PC-9 (cell line): ENCODE data around the gene GCNA. TPM values are rescaled to one million over a fixed set of nuclear protein-coding genes. Genes with fewer than 3 reads are reported as not detected.
"Not testable (repeated sequence)": the region's sequence is repeated elsewhere in the genome, so short reads cannot be mapped to it uniquely, and the experiment has no call there.

Source experiments
- BruUV-seq: library from RNA; stranded (reverse); fragments of 400-500 nt; replicated peaks from 2 replicates; lab custom pipeline; 2021; lab: Mats Ljungman, UMichigan
- CTCF ChIA-PET: fragments of 300-600 bp; sonication (Branson Sonifier 250); formaldehyde crosslinking; loops from one replicate; lab custom pipeline; 2022; ENCODE audit warnings: antibody characterized with exemption; lab: Charles Lee
- POLR2A ChIA-PET: fragments of 300-600 bp; sonication (Branson Sonifier 250); formaldehyde crosslinking; loops from one replicate; lab custom pipeline; 2022; ENCODE audit warnings: antibody characterized with exemption; ENCODE audit not compliant: unreplicated experiment; lab: Charles Lee
- DNase-seq, 2 experiments: peaks; one replicate each; pipeline versions ENCODE4 v3.0.0 to v3.0.0-alpha.2; 2015 to 2022; ENCODE audit warnings: mixed read lengths in 1 of 2
- H2AFZ ChIP-seq: fragments of 200-600 bp; sonication (generic); 2 replicates; pipeline ENCODE4 v1.8.1; 2017; ENCODE audit warnings: antibody characterized with exemption
- H3F3A ChIP-seq: fragments of 200-600 bp; sonication (generic); 2 replicates; pipeline ENCODE4 v1.8.1; 2017; ENCODE audit warnings: antibody characterized with exemption, mild to moderate bottlenecking, low read depth; ENCODE audit not compliant: insufficient read depth
- H3K27ac ChIP-seq: fragments of 200-600 bp; sonication (generic); 2 replicates; pipeline ENCODE4 v1.6.1; 2016; ENCODE audit warnings: mixed run types
- H3K27me3 ChIP-seq: fragments of 200-600 bp; sonication (generic); 2 replicates; pipeline ENCODE4 v1.6.1; 2016; ENCODE audit warnings: low read depth, mixed run types; ENCODE audit not compliant: insufficient read depth
- H3K36me3 ChIP-seq: fragments of 200-600 bp; sonication (generic); 2 replicates; pipeline ENCODE4 v1.6.1; 2016; ENCODE audit warnings: low read depth, mixed run types
- H3K4me1 ChIP-seq: fragments of 200-600 bp; sonication (generic); replicated peaks from 2 replicates; pipeline ENCODE4 v1.6.1; 2016; ENCODE audit warnings: mixed run types; ENCODE audit not compliant: insufficient read depth
- H3K4me2 ChIP-seq: fragments of 200-600 bp; sonication (generic); 2 replicates; pipeline ENCODE4 v1.6.1; 2017; ENCODE audit warnings: mixed run types
- H3K4me3 ChIP-seq: fragments of 200-600 bp; sonication (generic); 2 replicates; pipeline ENCODE4 v1.6.1; 2016; ENCODE audit warnings: mixed run types
- H3K79me2 ChIP-seq: fragments of 200-600 bp; sonication (generic); 2 replicates; pipeline ENCODE4 v1.6.1; 2017; ENCODE audit warnings: low read depth, mixed run types
- H3K9me2 ChIP-seq: fragments of 200-600 bp; sonication (generic); 2 replicates; pipeline ENCODE4 v1.8.1; 2017; ENCODE audit warnings: mild to moderate bottlenecking; ENCODE audit not compliant: insufficient read depth
- H3K9me3 ChIP-seq: fragments of 200-600 bp; sonication (generic); 2 replicates; pipeline ENCODE4 v1.8.1; 2016; ENCODE audit warnings: low read depth; ENCODE audit not compliant: insufficient read depth
- H4K20me1 ChIP-seq: fragments of 200-600 bp; sonication (generic); 2 replicates; pipeline ENCODE4 v1.8.1; 2017; ENCODE audit not compliant: insufficient read depth
- EZH2 ChIP-seq: fragments of 200-600 bp; sonication (generic); IDR thresholded peaks from 2 replicates; pipeline ENCODE4 v1.8.0; 2017; ENCODE audit warnings: antibody characterized with exemption, low read depth
- intact Hi-C: fragments of 100-400 bp; cut with micrococcal nuclease; formaldehyde crosslinking; loops from one replicate; pipeline ENCODE4 v1.10.0; 2022; ENCODE audit not compliant: unreplicated experiment
- total RNA-seq: library from RNA; stranded (reverse); gene quantifications from 2 replicates; pipeline ENCODE4 v1.2.3, GENCODE V29; 2021
- TF ChIP-seq, protein P1 (sequence below): fragments of 200-600 bp; sonication (generic); conservative IDR thresholded peaks from 2 replicates; pipeline ENCODE4 v1.6.1; 2017; ENCODE audit warnings: mixed run types, antibody characterized with exemption, mild to moderate bottlenecking, moderate library complexity

GCNA gene
- total RNA-seq, 1 experiment from 2014 or later, result 0.48 TPM

DNA sequence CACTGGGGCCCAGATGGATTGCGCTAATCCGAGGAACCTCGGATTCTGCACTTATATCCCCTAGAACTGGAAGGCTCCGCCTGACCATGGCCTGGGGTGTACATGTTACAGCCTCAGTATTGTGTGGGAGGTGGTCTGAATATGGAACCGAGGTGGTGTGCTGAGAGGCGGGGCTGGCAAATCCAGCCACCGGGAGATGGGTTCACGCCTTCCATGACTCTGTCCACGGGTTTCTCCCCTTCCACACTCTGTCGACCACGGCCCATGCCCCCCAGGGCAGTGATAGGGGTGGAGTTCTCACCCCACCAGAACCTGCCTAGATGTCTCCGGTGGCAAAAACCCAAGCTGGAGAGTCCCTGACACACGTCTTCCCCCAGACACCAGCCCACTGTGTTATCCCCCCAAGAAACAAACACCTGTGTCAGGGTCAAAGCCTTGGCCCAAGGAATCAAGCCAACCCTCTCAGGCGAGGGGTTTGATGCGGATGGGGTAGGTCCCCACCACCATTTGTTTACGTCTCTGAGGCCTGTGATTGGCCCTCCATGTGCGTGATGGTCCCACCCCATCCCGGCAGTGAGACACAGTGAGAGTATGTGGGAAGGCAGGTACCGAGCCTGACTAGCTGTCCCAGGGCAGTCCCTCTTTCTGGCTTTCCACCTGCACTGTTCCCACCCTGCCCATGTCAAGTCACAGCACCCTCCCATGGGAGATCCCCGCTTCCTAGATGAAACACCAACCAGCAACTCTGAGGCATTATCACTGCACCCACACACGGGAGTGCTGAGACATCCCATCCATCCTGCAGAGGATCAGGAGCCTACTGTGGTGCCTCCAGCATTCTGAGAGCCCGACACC lies 82.6 kb downstream of the GCNA start:
- Histone ChIP-seq H3K27ac (no peak overlapping the region), H3K4me1 (no peaks in the 10 kb centered on the region), H3K4me2 (no peak overlapping the region), H3K27me3 (peaks cover 17% of the 10 kb centered on the region), H3K79me2 (no peaks in the 10 kb centered on the region), H3K9me3 (no peaks in the 10 kb centered on the region), H3K36me3 (no peaks in the 10 kb centered on the region), H2AFZ (no peak overlapping the region), H3K4me3 (no peak overlapping the region), H3K9me2 (no peaks in the 10 kb centered on the region), H4K20me1 (no peaks in the 10 kb centered on the region), H3F3A (no peaks in the 10 kb centered on the region)
- intact Hi-C loops, result no loop called here
- POLR2A ChIA-PET, result no interaction called here
- TF ChIP-seq, protein P1, sequence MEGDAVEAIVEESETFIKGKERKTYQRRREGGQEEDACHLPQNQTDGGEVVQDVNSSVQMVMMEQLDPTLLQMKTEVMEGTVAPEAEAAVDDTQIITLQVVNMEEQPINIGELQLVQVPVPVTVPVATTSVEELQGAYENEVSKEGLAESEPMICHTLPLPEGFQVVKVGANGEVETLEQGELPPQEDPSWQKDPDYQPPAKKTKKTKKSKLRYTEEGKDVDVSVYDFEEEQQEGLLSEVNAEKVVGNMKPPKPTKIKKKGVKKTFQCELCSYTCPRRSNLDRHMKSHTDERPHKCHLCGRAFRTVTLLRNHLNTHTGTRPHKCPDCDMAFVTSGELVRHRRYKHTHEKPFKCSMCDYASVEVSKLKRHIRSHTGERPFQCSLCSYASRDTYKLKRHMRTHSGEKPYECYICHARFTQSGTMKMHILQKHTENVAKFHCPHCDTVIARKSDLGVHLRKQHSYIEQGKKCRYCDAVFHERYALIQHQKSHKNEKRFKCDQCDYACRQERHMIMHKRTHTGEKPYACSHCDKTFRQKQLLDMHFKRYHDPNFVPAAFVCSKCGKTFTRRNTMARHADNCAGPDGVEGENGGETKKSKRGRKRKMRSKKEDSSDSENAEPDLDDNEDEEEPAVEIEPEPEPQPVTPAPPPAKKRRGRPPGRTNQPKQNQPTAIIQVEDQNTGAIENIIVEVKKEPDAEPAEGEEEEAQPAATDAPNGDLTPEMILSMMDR, result no peak
- TF ChIP-seq EZH2, result no peak
- BruUV-seq, result no TSS peak
- CTCF ChIA-PET, result no interaction called here
- DNase-seq, result no peak

DNA sequence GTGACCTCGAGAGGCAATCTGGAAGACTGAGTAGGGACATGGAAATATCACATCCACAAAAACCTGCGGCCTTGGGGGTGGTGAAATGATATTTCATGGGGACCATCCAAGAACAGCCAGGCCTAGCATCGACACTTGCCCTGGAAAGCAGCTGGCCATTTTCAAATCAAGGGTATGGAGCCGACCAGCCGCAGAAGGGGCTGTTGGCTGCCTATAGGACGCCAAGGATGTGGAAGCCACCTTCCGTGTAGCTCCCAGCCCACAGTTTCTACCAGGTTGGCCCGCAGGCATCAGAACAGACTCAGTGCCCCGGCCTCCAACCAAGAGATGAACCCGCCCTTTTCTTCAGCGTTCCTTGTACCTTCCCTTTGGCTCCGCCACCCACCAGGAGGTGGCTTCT lies 83.7 kb downstream of the GCNA start:
- Histone ChIP-seq H3K9me2 (no peaks in the 10 kb centered on the region), H3F3A (no peaks in the 10 kb centered on the region), H3K9me3 (no peaks in the 10 kb centered on the region), H3K36me3 (no peaks in the 10 kb centered on the region), H3K79me2 (no peaks in the 10 kb centered on the region), H3K4me2 (no peak overlapping the region), H3K4me3 (no peak overlapping the region), H3K27me3 (peaks cover 16% of the 10 kb centered on the region), H4K20me1 (no peaks in the 10 kb centered on the region), H3K27ac (no peak overlapping the region), H2AFZ (no peak overlapping the region), H3K4me1 (no peaks in the 10 kb centered on the region)
- TF ChIP-seq, protein P1, result no peak
- TF ChIP-seq EZH2, result no peak
- POLR2A ChIA-PET, result no interaction called here
- intact Hi-C loops, result no loop called here
- CTCF ChIA-PET, result no interaction called here
- DNase-seq, result no peak
- BruUV-seq, result no TSS peak

DNA sequence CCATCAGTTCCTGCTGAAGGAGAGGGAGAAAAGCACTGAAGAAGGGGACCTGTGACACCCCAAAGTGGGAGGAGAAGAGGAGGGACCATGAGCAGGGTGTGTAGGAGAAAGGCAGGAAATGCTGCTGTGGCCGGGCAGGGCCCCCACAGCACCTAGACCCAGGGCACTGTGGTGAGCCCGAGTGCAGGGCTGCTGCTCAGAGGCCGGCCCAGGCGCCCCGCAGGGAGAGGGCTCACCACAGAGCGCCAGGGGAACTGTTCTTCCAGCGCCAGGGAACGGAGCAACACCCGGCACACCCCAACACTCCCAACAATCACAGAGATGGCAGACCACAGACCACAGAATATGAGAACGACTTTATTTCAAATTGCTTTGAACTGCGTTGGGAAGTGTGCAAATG lies 84.4 kb downstream of the GCNA start:
- BruUV-seq, intact Hi-C loops, H3K4me1 ChIP-seq, POLR2A ChIA-PET, H3F3A ChIP-seq, H3K4me2 ChIP-seq, H2AFZ ChIP-seq, H3K36me3 ChIP-seq, H3K9me3 ChIP-seq, CTCF ChIA-PET, H3K9me2 ChIP-seq, DNase-seq, H3K27ac ChIP-seq, H4K20me1 ChIP-seq, H3K27me3 ChIP-seq, H3K4me3 ChIP-seq, H3K79me2 ChIP-seq: not testable (repeated sequence)

Other genes starting within 250 kb of the GCNA start
- gene TAF1, start 212.1 kb upstream of the GCNA start, total RNA-seq, result 45.9 and 49.6 TPM in 2 replicates
- gene OGT, start 45.3 kb upstream of the GCNA start, total RNA-seq, result 123 and 159 TPM in 2 replicates
- not detected in 2 replicates for gene CXCR3, start 40.1 kb downstream of the GCNA start, total RNA-seq
- gene CXorf49, start 139.8 kb downstream of the GCNA start, total RNA-seq, result not detected in 2 replicates
- not detected in 2 replicates for gene CXorf49B, start 184.9 kb downstream of the GCNA start, total RNA-seq